IMR-90 (cell line): ENCODE data around the gene MAB21L3.

ENCODE experiments used
- POLR2A ChIP-seq: IDR thresholded peaks from 2 replicates; pipeline ENCODE4 v1.6.1; 2012; ENCODE audit warnings: mild to moderate bottlenecking, low read depth, low read length
- SMC3 ChIP-seq: fragments of 150-350 bp; IDR thresholded peaks from 2 replicates; pipeline ENCODE4 v1.6.1; 2016; ENCODE audit warnings: low read depth, mild to moderate bottlenecking, antibody characterized with exemption, low read length, moderate library complexity
- TF ChIP-seq, protein P1 (sequence below): fragments of 150-350 bp; IDR thresholded peaks from 2 replicates; pipeline ENCODE4 v1.6.1; 2017; ENCODE audit warnings: mild to moderate bottlenecking, antibody characterized with exemption, low read length, low read depth
- TF ChIP-seq, protein P2 (sequence below): conservative IDR thresholded peaks from 2 replicates; pipeline ENCODE4 v1.5.1; 2012; ENCODE audit warnings: mild to moderate bottlenecking, low read depth, low read length, improper control_type of control experiment

- TF ChIP-seq SMC3, result no peak
- TF ChIP-seq, protein P1, sequence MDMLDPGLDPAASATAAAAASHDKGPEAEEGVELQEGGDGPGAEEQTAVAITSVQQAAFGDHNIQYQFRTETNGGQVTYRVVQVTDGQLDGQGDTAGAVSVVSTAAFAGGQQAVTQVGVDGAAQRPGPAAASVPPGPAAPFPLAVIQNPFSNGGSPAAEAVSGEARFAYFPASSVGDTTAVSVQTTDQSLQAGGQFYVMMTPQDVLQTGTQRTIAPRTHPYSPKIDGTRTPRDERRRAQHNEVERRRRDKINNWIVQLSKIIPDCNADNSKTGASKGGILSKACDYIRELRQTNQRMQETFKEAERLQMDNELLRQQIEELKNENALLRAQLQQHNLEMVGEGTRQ, result no peak
- TF ChIP-seq, protein P2, sequence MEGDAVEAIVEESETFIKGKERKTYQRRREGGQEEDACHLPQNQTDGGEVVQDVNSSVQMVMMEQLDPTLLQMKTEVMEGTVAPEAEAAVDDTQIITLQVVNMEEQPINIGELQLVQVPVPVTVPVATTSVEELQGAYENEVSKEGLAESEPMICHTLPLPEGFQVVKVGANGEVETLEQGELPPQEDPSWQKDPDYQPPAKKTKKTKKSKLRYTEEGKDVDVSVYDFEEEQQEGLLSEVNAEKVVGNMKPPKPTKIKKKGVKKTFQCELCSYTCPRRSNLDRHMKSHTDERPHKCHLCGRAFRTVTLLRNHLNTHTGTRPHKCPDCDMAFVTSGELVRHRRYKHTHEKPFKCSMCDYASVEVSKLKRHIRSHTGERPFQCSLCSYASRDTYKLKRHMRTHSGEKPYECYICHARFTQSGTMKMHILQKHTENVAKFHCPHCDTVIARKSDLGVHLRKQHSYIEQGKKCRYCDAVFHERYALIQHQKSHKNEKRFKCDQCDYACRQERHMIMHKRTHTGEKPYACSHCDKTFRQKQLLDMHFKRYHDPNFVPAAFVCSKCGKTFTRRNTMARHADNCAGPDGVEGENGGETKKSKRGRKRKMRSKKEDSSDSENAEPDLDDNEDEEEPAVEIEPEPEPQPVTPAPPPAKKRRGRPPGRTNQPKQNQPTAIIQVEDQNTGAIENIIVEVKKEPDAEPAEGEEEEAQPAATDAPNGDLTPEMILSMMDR, result no peak
- TF ChIP-seq POLR2A, result no peak
Measured at GRCh38 chr1:116118471-116118870, 7.3 kb downstream of the MAB21L3 start.
